Thyroid gland (tissue), 4 donors: ENCODE measurements around the gene BTBD9.
"Not testable (repeated sequence)": the region's sequence is repeated elsewhere in the genome, so short reads cannot be mapped to it uniquely, and the experiment has no call there.

Experiments used
- POLR2A ChIP-seq, 2 donors: fragments of 450-650 bp; IDR thresholded peaks; one replicate each; pipeline ENCODE4 v1.6.1; 2017; ENCODE audit warnings: antibody characterized with exemption in 2 of 2, mild to moderate bottlenecking in 2 of 2, moderate library complexity in 1 of 2
- TF ChIP-seq, protein P1 (sequence below), 6 experiments: fragments of 200-600 bp in 3 of 6; fragments of 450-650 bp in 3 of 6; sonication (generic) in 3 of 6; IDR thresholded peaks; one replicate each; pipeline ENCODE4 v1.5.1; 2016 to 2019; ENCODE audit warnings: antibody characterized with exemption in 6 of 6, mild to moderate bottlenecking in 2 of 6, inconsistent platforms in 1 of 6, moderate library complexity in 1 of 6

GRCh38 chr6:38124224-38124926 lies 515.4 kb downstream of the BTBD9 start:
- TF ChIP-seq, protein P1, sequence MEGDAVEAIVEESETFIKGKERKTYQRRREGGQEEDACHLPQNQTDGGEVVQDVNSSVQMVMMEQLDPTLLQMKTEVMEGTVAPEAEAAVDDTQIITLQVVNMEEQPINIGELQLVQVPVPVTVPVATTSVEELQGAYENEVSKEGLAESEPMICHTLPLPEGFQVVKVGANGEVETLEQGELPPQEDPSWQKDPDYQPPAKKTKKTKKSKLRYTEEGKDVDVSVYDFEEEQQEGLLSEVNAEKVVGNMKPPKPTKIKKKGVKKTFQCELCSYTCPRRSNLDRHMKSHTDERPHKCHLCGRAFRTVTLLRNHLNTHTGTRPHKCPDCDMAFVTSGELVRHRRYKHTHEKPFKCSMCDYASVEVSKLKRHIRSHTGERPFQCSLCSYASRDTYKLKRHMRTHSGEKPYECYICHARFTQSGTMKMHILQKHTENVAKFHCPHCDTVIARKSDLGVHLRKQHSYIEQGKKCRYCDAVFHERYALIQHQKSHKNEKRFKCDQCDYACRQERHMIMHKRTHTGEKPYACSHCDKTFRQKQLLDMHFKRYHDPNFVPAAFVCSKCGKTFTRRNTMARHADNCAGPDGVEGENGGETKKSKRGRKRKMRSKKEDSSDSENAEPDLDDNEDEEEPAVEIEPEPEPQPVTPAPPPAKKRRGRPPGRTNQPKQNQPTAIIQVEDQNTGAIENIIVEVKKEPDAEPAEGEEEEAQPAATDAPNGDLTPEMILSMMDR (IDR thresholded peaks at IDR 0.05) = not testable (repeated sequence)
- TF ChIP-seq POLR2A (IDR thresholded peaks at IDR 0.05) = not testable (repeated sequence)
